ENCODE measurements around the gene GPR15LG.

DNA sequence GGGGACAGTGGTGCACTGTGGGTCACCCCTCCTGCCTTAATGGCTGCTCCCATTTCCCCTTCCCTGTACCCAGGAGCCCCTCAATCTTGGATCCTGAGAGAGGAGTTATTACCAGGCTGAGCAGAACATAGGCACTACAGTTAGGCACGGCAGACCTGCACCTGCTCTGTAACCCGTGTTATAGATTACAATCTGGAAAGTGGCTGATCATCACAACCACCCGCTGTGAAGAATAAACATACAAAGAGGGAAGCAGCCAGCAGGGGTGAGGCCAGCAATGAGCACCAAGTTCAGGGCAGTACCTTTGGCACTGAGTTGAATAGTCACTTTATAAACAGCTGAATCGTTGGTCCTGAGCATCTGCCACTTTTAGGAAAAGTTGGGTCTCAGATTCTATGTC is 22.5 kb downstream of the GPR15LG start:
- TF ChIP-seq, protein P1, sequence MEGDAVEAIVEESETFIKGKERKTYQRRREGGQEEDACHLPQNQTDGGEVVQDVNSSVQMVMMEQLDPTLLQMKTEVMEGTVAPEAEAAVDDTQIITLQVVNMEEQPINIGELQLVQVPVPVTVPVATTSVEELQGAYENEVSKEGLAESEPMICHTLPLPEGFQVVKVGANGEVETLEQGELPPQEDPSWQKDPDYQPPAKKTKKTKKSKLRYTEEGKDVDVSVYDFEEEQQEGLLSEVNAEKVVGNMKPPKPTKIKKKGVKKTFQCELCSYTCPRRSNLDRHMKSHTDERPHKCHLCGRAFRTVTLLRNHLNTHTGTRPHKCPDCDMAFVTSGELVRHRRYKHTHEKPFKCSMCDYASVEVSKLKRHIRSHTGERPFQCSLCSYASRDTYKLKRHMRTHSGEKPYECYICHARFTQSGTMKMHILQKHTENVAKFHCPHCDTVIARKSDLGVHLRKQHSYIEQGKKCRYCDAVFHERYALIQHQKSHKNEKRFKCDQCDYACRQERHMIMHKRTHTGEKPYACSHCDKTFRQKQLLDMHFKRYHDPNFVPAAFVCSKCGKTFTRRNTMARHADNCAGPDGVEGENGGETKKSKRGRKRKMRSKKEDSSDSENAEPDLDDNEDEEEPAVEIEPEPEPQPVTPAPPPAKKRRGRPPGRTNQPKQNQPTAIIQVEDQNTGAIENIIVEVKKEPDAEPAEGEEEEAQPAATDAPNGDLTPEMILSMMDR (IDR thresholded peaks at IDR 0.05), result no peak
- TF ChIP-seq POLR2A (IDR thresholded peaks at IDR 0.05), result no peak
